ENCODE measurements around the gene ARHGEF11. TPM values are rescaled to one million over a fixed set of nuclear protein-coding genes. Genes with fewer than 3 reads are reported as not detected.

ARHGEF11 gene
- total and polyA plus RNA-seq, 4 donors = 5.8 to 23.7 (median 9.8) TPM

DNA sequence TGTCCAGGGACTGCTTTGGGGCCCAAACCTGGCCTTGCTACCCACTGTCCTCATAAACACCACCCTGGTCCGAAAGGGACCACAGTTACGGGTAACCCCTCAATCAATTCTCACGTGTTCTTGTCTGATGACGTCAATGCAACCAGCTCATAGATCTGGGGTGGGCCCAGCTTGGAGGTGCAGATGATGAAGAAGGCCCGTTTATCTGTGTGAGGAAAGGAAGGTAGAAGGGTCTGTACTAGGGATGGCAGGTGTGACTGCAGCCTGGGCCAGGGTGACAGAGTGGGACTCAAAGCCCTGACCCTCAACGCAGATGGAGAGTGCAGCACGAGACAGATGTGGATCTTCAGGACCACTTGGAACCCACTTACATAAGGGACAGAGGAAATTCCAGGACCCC lies 103.0 kb downstream of the ARHGEF11 start:
- 90% methylated on average over 7 of the region's 7 CpGs for WGBS
- H3K36me3 ChIP-seq (ENCODE audit: control insufficient read depth in 4 of 4, insufficient read depth in 3 of 4, low read depth in 1 of 4, low read length in 3 of 4) = peaks cover 24 to 94% (median 59%) of the 10 kb centered on the region in 4 donors
- no peaks in the 10 kb centered on the region for H3K27me3 ChIP-seq (ENCODE audit: control insufficient read depth in 4 of 4, insufficient read depth in 4 of 4, low read length in 3 of 4)
- DNase-seq (ENCODE audit: low spot score) = no peak
- TF ChIP-seq, protein P1, sequence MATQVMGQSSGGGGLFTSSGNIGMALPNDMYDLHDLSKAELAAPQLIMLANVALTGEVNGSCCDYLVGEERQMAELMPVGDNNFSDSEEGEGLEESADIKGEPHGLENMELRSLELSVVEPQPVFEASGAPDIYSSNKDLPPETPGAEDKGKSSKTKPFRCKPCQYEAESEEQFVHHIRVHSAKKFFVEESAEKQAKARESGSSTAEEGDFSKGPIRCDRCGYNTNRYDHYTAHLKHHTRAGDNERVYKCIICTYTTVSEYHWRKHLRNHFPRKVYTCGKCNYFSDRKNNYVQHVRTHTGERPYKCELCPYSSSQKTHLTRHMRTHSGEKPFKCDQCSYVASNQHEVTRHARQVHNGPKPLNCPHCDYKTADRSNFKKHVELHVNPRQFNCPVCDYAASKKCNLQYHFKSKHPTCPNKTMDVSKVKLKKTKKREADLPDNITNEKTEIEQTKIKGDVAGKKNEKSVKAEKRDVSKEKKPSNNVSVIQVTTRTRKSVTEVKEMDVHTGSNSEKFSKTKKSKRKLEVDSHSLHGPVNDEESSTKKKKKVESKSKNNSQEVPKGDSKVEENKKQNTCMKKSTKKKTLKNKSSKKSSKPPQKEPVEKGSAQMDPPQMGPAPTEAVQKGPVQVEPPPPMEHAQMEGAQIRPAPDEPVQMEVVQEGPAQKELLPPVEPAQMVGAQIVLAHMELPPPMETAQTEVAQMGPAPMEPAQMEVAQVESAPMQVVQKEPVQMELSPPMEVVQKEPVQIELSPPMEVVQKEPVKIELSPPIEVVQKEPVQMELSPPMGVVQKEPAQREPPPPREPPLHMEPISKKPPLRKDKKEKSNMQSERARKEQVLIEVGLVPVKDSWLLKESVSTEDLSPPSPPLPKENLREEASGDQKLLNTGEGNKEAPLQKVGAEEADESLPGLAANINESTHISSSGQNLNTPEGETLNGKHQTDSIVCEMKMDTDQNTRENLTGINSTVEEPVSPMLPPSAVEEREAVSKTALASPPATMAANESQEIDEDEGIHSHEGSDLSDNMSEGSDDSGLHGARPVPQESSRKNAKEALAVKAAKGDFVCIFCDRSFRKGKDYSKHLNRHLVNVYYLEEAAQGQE (IDR thresholded peaks at IDR 0.05) = no peak
- TF ChIP-seq TAF1 (conservative IDR thresholded peaks at IDR 0.05) (no peak), HNF4G (IDR thresholded peaks at IDR 0.05) (no peak), FOXA2 (IDR thresholded peaks at IDR 0.05) (no peak), SP1 (IDR thresholded peaks at IDR 0.05) (no peak), GABPA (IDR thresholded peaks at IDR 0.05 in 1 of 2, conservative IDR thresholded peaks at IDR 0.05 in 1 of 2) (no peak), RXRA (IDR thresholded peaks at IDR 0.05) (no peak), FOXA1 (IDR thresholded peaks at IDR 0.05) (no peak)
- TF ChIP-seq, protein P2, sequence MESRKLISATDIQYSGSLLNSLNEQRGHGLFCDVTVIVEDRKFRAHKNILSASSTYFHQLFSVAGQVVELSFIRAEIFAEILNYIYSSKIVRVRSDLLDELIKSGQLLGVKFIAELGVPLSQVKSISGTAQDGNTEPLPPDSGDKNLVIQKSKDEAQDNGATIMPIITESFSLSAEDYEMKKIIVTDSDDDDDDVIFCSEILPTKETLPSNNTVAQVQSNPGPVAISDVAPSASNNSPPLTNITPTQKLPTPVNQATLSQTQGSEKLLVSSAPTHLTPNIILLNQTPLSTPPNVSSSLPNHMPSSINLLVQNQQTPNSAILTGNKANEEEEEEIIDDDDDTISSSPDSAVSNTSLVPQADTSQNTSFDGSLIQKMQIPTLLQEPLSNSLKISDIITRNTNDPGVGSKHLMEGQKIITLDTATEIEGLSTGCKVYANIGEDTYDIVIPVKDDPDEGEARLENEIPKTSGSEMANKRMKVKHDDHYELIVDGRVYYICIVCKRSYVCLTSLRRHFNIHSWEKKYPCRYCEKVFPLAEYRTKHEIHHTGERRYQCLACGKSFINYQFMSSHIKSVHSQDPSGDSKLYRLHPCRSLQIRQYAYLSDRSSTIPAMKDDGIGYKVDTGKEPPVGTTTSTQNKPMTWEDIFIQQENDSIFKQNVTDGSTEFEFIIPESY (IDR thresholded peaks at IDR 0.05) = no peak
- TF ChIP-seq, protein P3, sequence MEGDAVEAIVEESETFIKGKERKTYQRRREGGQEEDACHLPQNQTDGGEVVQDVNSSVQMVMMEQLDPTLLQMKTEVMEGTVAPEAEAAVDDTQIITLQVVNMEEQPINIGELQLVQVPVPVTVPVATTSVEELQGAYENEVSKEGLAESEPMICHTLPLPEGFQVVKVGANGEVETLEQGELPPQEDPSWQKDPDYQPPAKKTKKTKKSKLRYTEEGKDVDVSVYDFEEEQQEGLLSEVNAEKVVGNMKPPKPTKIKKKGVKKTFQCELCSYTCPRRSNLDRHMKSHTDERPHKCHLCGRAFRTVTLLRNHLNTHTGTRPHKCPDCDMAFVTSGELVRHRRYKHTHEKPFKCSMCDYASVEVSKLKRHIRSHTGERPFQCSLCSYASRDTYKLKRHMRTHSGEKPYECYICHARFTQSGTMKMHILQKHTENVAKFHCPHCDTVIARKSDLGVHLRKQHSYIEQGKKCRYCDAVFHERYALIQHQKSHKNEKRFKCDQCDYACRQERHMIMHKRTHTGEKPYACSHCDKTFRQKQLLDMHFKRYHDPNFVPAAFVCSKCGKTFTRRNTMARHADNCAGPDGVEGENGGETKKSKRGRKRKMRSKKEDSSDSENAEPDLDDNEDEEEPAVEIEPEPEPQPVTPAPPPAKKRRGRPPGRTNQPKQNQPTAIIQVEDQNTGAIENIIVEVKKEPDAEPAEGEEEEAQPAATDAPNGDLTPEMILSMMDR (IDR thresholded peaks at IDR 0.05; ENCODE audit: low read depth, low read length, missing input control) = no peak
- TF ChIP-seq, protein P4, sequence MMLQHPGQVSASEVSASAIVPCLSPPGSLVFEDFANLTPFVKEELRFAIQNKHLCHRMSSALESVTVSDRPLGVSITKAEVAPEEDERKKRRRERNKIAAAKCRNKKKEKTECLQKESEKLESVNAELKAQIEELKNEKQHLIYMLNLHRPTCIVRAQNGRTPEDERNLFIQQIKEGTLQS (IDR thresholded peaks at IDR 0.05) = no peak
- H3K9me3 ChIP-seq (ENCODE audit: control insufficient read depth in 4 of 4, low read length in 3 of 4) = no peaks in the 10 kb centered on the region
- no peak overlapping the region for H3K27ac ChIP-seq (ENCODE audit: low read depth in 1 of 2, low read length in 2 of 2)
- H3K4me3 ChIP-seq (ENCODE audit: low read depth in 1 of 3, low read length in 3 of 3) = no peak overlapping the region
- H3K9ac ChIP-seq (ENCODE audit: low read depth in 1 of 2, low read length in 2 of 2) = no peak overlapping the region
- H3K4me1 ChIP-seq (ENCODE audit: control insufficient read depth in 4 of 4, insufficient read depth in 4 of 4, low read length in 3 of 4) = no peaks in the 10 kb centered on the region

DNA sequence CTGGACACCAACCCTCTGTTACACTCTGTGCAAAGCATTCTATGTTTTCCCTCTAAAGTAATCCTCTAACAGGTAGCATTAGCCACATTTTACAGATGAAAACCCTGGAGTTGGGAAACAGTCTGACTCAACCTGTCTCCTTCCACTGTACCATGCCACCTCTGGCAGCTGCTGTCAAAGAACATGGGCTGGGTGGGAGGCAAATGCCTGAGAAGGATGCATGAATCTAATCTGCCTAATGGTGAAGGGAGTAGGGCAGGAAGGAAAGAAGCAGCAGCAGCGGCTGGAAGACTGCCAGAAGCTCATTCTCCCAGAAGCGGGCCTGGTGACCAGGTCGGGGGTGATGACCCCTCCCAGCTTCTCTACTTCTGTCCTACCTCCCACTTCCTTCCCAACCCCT lies 103.4 kb downstream of the ARHGEF11 start:
- peaks cover 24 to 94% (median 59%) of the 10 kb centered on the region in 4 donors for H3K36me3 ChIP-seq (ENCODE audit: control insufficient read depth in 4 of 4, insufficient read depth in 3 of 4, low read depth in 1 of 4, low read length in 3 of 4)
- no peaks in the 10 kb centered on the region for H3K9me3 ChIP-seq (ENCODE audit: control insufficient read depth in 4 of 4, low read length in 3 of 4)
- 65% methylated on average over 3 of the region's 3 CpGs for WGBS
- H3K4me3 ChIP-seq (ENCODE audit: low read depth in 1 of 3, low read length in 3 of 3) = no peak overlapping the region
- H3K27ac ChIP-seq (ENCODE audit: low read depth in 1 of 2, low read length in 2 of 2) = no peak overlapping the region
- H3K9ac ChIP-seq (ENCODE audit: low read depth in 1 of 2, low read length in 2 of 2) = no peak overlapping the region
- no peak for DNase-seq (ENCODE audit: low spot score)
- H3K4me1 ChIP-seq (ENCODE audit: control insufficient read depth in 4 of 4, insufficient read depth in 4 of 4, low read length in 3 of 4) = no peaks in the 10 kb centered on the region
- no peak for TF ChIP-seq JUND (IDR thresholded peaks at IDR 0.05)
- TF ChIP-seq NR2F2 (IDR thresholded peaks at IDR 0.05) = no peak
- no peak for TF ChIP-seq TAF1 (conservative IDR thresholded peaks at IDR 0.05)
- TF ChIP-seq, protein P5, sequence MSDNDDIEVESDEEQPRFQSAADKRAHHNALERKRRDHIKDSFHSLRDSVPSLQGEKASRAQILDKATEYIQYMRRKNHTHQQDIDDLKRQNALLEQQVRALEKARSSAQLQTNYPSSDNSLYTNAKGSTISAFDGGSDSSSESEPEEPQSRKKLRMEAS (IDR thresholded peaks at IDR 0.05) = no peak
- TF ChIP-seq, protein P3 (IDR thresholded peaks at IDR 0.05; ENCODE audit: low read depth, low read length, missing input control) = no peak
- no peaks in the 10 kb centered on the region for H3K27me3 ChIP-seq (ENCODE audit: control insufficient read depth in 4 of 4, insufficient read depth in 4 of 4, low read length in 3 of 4)
